T-helper 2 cell treated with Interferon-gamma antibody and Interleukin-4, amounts not matched to agents 5 μg/mL and 100 μg/mL, for 36 hours (primary cell): ENCODE results near the gene FIGNL1.

ENCODE experiments used
- DNase-seq: peaks from one replicate; pipeline ENCODE4 v3.0.0; 2021; ENCODE audit warnings: low spot score
- H3K27ac Mint-ChIP-seq: one replicate; pipeline ENCODE4 v1.8.0; 2021; ENCODE audit warnings: mild to moderate bottlenecking, mixed read lengths
- H3K27me3 Mint-ChIP-seq: one replicate; pipeline ENCODE4 v1.8.0; 2021; ENCODE audit warnings: low read depth, mixed read lengths
- H3K36me3 Mint-ChIP-seq: one replicate; pipeline ENCODE4 v1.8.0; 2021; ENCODE audit warnings: low read depth, mixed read lengths
- H3K4me1 Mint-ChIP-seq: one replicate; pipeline ENCODE4 v1.8.0; 2021; ENCODE audit warnings: low read depth, mixed read lengths
- H3K4me3 Mint-ChIP-seq: one replicate; pipeline ENCODE4 v1.8.0; 2022; ENCODE audit warnings: mild to moderate bottlenecking, moderate library complexity, mixed read lengths
- H3K9me3 Mint-ChIP-seq: one replicate; pipeline ENCODE4 v1.8.0; 2021; ENCODE audit warnings: mixed read lengths

FIGNL1 gene

DNA sequence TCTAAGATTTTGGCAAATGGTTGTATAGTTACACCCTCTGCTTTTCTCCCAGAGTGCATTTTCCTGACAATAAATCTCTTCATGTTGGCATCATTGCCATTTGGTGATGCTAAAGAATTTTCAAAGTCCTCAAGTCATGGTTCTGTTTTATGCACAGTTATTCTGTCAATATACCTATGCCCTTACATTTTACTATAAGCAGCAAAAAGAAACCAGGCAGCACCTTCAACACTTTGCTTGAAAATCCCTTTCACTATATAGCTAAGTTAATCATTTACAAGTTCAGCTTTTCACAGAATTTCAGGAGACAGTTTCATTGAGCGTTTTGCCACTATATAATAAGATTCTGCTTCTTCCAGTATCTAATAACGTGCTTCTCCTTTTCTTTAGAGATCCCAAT, 22.6 kb downstream of the FIGNL1 start:
- DNase-seq = no peak
- no peaks in the 10 kb centered on the region for H3K4me1 Mint-ChIP-seq
- H3K27me3 Mint-ChIP-seq = no peaks in the 10 kb centered on the region
- no peak overlapping the region for H3K4me3 Mint-ChIP-seq
- no peaks in the 10 kb centered on the region for H3K36me3 Mint-ChIP-seq
- H3K27ac Mint-ChIP-seq = no peak overlapping the region
- H3K9me3 Mint-ChIP-seq = no peaks in the 10 kb centered on the region

DNA sequence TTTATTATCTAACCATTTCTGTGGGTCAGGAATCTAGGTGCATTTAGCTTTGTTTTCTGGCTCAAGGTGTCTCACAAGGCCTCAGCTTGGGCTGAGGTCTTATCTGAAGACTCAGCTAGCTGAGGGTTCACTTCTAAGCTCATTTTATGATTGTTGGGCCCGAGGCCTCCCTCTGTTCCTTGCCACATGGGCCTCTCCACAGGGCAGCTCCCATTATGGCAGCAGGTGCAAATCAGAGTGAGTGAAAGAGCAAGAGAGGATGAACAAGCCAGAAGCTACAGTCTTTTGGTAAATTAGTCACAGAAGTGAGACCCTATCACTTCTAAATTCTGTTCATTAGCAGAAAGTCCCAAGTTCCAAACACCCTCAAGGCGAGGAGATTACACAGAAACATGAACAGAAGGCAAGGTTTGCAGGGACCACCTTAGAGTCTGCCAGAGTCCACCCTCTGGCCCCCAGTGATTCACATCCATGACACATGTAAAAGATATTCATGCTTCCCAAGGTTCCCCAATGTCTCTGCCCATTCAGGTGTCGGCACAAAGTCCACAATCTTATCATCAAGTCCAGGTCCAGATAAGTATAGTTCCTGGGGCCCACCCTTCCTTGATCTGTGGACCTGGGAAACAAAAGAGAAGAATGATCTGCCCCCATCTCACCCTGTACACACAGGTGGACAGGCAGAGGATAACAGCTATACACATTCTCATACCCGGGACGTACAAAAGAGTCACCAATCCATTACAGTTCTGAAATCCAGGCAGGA, 23.7 kb downstream of the FIGNL1 start:
- DNase-seq = no peak
- Mint-ChIP-seq H3K9me3 (no peaks in the 10 kb centered on the region), H3K27me3 (no peaks in the 10 kb centered on the region), H3K4me3 (no peak overlapping the region), H3K36me3 (no peaks in the 10 kb centered on the region), H3K27ac (no peak overlapping the region), H3K4me1 (no peaks in the 10 kb centered on the region)

DNA sequence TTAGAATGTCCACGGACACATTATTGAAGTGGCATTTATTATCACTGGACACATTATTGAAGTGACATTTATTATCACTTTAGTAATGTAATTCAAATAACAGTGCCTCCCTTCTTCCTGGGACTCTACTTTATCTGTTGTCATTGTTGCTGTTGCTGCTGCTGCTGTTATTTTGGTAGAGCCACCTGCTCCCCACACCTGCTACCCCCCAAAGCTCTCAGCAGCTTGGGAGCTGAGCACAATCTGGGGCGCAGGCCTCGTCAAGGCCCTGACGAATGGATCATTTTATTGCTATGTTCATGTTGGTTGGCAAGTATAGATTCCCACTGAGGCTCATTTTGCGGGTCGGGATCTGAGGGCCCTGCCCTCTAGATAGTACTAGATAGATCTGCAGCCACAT, 24.8 kb downstream of the FIGNL1 start:
- no peak overlapping the region for H3K4me3 Mint-ChIP-seq
- no peaks in the 10 kb centered on the region for H3K9me3 Mint-ChIP-seq
- no peaks in the 10 kb centered on the region for H3K4me1 Mint-ChIP-seq
- no peaks in the 10 kb centered on the region for H3K27me3 Mint-ChIP-seq
- H3K36me3 Mint-ChIP-seq = no peaks in the 10 kb centered on the region
- DNase-seq = no peak
- no peak overlapping the region for H3K27ac Mint-ChIP-seq

DNA sequence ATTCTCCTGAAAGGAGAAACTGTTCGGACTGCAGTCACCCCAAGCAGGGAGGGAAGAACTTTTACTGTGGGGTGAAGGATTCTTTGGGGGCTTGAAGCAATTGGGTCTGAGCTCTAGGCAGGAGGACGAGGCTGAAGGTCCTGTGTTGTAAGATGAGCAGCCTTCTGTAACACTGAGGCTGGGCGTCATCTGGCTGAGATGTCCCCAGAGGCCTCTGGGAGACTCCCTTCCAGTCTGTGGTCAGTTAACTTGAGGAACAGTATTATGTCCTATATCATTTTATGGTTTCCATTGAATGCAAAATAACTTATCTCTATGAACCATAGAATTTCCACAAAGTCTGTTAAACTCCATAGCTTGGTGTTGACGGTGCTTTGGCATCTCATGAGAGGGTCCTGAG, 26.3 kb downstream of the FIGNL1 start:
- Mint-ChIP-seq H3K27me3 (no peaks in the 10 kb centered on the region), H3K36me3 (no peaks in the 10 kb centered on the region), H3K4me3 (no peak overlapping the region), H3K27ac (no peak overlapping the region), H3K9me3 (no peaks in the 10 kb centered on the region), H3K4me1 (no peaks in the 10 kb centered on the region)
- DNase-seq = no peak

DNA sequence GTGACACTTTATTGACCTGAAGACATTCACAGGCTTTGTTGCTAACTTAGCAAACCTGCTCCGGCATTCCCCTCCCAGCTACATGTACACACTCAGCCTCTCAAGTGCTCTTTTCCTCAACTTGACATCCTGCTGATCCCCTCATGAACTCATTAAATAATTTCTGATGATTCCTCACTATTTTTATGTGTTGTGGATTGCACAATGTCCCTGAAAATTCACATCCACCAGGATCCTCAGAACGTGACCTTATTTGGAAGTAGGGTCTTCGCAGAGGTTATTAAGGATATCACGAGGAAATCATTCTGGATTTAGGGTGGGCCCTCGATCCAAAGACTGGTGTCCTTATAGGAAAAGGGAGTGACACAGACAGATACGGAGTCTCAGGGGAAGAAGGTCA, 27.3 kb downstream of the FIGNL1 start:
- Mint-ChIP-seq H3K36me3 (no peaks in the 10 kb centered on the region), H3K27me3 (no peaks in the 10 kb centered on the region), H3K9me3 (no peaks in the 10 kb centered on the region), H3K4me3 (no peak overlapping the region), H3K4me1 (peaks cover 2% of the 10 kb centered on the region), H3K27ac (no peak overlapping the region)
- no peak for DNase-seq

DNA sequence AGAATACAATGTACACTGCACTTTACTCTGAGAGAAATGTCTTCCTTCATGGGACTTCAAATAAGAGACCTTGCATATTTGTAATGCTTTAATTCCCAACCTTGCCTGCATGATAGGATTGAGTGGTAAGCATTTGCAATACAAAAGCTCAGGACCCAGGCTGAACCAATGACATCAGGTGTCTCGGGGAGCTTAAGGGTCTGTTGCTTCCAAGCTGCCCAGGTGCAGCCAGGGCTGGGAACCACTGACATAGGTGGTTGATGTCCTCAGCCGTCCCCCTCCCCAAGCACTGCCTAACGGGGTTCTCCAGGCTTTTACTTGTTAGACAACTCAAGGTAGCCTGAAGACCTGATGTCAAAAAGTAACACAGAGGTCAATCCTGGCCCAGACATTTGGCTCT, 29.1 kb downstream of the FIGNL1 start:
- Mint-ChIP-seq H3K36me3 (no peaks in the 10 kb centered on the region), H3K4me3 (no peak overlapping the region), H3K4me1 (peaks cover 19% of the 10 kb centered on the region), H3K27me3 (no peaks in the 10 kb centered on the region), H3K9me3 (no peaks in the 10 kb centered on the region), H3K27ac (no peak overlapping the region)
- DNase-seq = no peak

DNA sequence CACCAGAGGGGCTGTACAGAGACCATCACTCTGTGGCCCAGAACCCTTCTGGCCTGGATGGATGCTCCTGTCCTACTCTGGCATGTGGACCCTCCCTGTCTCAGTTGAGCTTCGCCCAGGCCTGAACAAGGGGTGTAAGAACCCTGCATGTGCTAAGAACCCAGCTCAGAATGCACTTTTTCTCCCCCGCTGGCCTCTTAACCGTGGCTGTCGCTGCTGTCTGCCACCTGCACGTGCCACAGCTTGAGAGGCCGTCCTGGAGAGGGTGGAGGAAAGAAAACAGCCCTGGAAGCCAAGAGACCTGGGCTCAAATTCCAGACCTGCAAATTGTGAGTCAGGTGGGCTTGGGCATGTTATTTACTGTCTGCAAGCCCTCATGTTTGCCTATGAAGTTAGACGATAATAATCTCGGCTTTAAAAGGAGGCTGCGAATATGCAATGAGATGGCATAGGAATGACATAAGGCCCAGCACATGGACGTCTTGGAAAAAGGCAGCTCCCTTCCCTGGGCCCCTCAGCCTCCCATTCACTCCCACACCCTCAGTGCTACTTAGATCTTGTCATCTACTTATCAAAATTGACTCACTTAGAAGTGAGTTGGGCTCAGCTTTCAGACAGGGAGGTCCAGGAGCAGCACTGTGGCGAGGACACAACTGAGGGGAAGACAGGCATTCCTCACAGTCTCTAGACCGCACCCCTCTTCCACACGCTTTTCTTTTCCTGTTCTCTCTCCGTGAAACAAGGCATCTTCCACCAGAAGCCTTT, 31.4 kb downstream of the FIGNL1 start:
- H3K4me1 Mint-ChIP-seq = peaks cover 25% of the 10 kb centered on the region
- no peak overlapping the region for H3K27ac Mint-ChIP-seq
- DNase-seq = no peak
- H3K9me3 Mint-ChIP-seq = no peaks in the 10 kb centered on the region
- H3K27me3 Mint-ChIP-seq = no peaks in the 10 kb centered on the region
- H3K4me3 Mint-ChIP-seq = no peak overlapping the region
- H3K36me3 Mint-ChIP-seq = no peaks in the 10 kb centered on the region

DNA sequence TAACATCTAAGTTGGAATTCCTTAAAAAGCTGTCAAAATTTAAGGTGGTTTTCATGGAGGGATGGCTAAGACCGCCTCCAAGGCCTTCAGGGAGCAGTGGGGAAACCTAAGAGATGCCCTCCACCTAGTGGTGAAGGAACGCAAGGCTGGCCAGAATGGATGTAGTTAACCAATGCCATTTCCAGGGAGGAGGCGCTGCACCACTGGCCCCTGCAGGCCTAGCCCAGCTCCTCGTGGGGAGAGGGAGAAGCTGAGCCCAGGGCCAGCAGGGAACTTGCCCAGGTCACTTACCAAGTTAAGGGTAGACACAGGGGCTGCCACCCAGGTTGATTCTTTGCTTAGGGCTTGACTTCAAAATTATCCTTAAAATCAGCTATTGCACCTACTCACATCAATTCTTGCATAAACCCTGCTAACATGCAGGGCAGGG, 32.0 kb downstream of the FIGNL1 start:
- Mint-ChIP-seq H3K27me3 (no peaks in the 10 kb centered on the region), H3K4me3 (no peak overlapping the region), H3K36me3 (no peaks in the 10 kb centered on the region), H3K27ac (no peak overlapping the region), H3K9me3 (no peaks in the 10 kb centered on the region), H3K4me1 (peaks cover 25% of the 10 kb centered on the region)
- DNase-seq = peak; percentile 68

DNA sequence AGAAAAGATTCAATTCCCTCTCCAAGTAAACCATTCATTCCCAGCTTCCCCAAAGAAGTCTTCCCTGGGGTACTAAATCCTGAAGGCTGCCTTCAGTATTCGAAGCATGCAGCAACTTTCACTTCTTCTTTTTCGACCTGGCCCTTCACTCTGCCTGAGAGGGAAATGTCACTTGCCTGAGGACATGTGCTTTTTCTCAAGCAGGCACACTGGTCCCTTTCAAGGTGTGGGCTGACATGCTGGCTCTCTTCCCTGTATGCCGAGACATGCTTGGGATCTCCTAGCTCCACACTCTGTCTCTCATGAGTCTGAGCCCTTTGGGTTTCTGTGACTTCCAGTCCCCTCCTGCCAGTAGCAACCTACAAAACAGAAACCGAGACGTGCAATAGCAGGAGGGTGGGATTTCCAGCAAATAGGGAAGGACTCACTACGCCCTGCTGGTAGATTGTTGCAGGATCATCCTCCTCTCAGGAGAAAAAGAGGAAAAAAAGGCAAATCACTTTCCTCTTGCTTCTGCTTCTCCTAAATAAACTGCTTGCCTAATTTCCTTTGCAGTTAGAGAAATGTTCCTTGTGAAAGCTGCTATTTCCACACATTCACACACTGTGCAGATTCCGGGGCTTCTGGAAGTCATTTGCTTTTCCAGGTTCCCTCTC, 33.5 kb downstream of the FIGNL1 start:
- no peak for DNase-seq
- no peaks in the 10 kb centered on the region for H3K9me3 Mint-ChIP-seq
- peaks cover 30% of the 10 kb centered on the region for H3K4me1 Mint-ChIP-seq
- no peaks in the 10 kb centered on the region for H3K27me3 Mint-ChIP-seq
- H3K4me3 Mint-ChIP-seq = peak overlapping the region; percentile 68
- H3K36me3 Mint-ChIP-seq = no peaks in the 10 kb centered on the region
- H3K27ac Mint-ChIP-seq = no peak overlapping the region

DNA sequence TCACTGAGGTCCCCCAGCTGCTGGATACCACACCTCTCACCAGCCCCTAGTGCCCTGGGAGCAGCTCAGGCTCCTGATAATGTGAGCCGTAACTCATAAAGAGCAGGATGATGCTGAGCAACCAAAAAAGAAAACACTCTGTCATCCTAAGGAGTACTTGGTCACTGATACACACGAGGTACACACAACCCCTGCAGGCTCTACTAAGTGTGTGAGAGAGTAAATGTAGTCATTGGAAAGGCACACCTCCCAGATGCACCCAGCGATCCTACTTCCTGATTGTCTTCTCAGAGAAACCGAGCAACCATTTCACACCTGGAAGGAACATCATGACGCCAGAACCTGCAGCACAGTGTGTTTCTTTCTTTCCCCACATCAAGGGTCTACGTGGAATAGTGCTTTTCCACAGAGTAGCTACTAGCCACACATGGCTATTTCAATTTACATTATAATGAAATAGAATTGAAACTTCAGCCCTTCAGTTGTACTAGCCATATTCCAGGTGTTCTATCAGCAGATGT, 34.2 kb downstream of the FIGNL1 start:
- no peak for DNase-seq
- peak overlapping the region; percentile 68 for H3K4me3 Mint-ChIP-seq
- H3K36me3 Mint-ChIP-seq = no peaks in the 10 kb centered on the region
- H3K27me3 Mint-ChIP-seq = no peaks in the 10 kb centered on the region
- H3K9me3 Mint-ChIP-seq = no peaks in the 10 kb centered on the region
- H3K4me1 Mint-ChIP-seq = peaks cover 30% of the 10 kb centered on the region
- H3K27ac Mint-ChIP-seq = no peak overlapping the region

DNA sequence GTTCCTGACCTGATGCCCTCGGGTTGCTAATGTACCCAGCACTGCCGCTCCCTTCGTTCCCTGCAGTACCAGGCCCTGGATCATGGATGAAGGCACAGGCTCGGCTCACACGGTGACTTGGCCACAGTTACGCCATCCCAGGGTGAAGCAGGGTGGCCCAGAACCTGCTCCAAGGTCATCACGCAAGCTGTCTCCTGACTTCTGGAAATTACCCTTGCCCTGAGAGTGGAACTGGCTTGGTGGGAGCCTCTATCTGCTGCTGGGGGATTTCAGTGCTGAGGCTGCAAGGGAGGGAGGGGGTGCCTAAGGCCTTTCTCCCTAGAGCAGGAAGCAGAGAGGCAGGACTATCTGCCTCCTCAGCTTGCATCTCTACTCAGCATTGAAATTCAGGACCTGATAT, 36.6 kb downstream of the FIGNL1 start:
- no peaks in the 10 kb centered on the region for H3K36me3 Mint-ChIP-seq
- no peak overlapping the region for H3K27ac Mint-ChIP-seq
- no peak for DNase-seq
- H3K4me3 Mint-ChIP-seq = no peak overlapping the region
- H3K27me3 Mint-ChIP-seq = no peaks in the 10 kb centered on the region
- no peaks in the 10 kb centered on the region for H3K9me3 Mint-ChIP-seq
- H3K4me1 Mint-ChIP-seq = peaks cover 38% of the 10 kb centered on the region

DNA sequence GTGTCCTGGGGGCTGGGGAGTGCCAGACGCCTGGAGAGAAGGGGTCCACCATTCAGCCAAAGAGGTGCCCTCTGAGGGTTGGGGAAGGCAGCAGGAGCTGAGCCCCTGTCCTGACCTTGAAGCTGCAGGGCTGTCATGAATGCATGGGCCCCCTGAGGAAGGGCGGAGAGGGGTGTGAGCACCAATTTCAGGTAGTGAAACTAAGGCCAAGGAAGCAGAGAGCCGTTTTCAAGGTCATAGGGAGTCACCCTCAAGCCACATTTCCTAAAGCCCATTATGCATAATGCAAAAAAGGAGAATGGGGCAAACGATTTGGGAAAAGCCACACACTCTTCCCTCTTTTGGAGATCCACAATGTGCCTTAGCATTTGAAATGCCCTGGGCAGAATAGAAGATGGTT, 37.2 kb downstream of the FIGNL1 start:
- no peak overlapping the region for H3K27ac Mint-ChIP-seq
- no peaks in the 10 kb centered on the region for H3K36me3 Mint-ChIP-seq
- H3K9me3 Mint-ChIP-seq = no peaks in the 10 kb centered on the region
- DNase-seq = no peak
- H3K27me3 Mint-ChIP-seq = no peaks in the 10 kb centered on the region
- no peak overlapping the region for H3K4me3 Mint-ChIP-seq
- H3K4me1 Mint-ChIP-seq = peaks cover 35% of the 10 kb centered on the region

DNA sequence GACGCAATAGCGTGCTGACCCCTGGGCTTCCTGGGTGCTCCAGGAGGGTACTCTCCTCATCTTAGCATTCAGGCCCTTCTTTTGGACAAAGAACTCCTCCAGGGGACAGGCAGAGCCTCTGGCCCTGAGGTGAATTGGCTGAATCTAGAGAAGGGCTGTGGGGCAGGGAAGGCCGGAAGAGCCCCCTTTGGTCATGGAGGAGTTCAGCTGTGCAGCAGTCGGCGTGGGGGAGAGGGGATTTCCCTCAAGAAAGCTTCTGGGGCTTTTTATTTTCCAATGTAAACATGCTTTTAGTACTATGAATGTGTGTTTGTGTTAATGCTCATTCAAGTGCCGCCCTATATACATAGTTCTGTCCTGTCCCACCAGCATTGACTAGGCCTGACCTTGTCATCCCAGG, 38.8 kb downstream of the FIGNL1 start:
- Mint-ChIP-seq H3K4me1 (peaks cover 33% of the 10 kb centered on the region), H3K36me3 (peaks cover 6% of the 10 kb centered on the region), H3K9me3 (no peaks in the 10 kb centered on the region), H3K4me3 (no peak overlapping the region), H3K27me3 (no peaks in the 10 kb centered on the region), H3K27ac (peak overlapping the region; percentile 11)
- DNase-seq = no peak
